Brain microvascular endothelial cell (primary cell): Measurements from ENCODE around the gene FBXL17.

Source experiments
- DNase-seq: peaks from one replicate; pipeline ENCODE4 v3.0.0-alpha.2; 2020
- H3K27ac ChIP-seq: fragments of 250-450 bp; sonication (Bioruptor Pico); 2 replicates; pipeline ENCODE4 v1.5.1; 2020; ENCODE audit warnings: mild to moderate bottlenecking, moderate library complexity
- H3K27me3 ChIP-seq: fragments of 250-450 bp; sonication (Bioruptor Pico); replicated peaks from 2 replicates; pipeline ENCODE4 v1.5.1; 2020; ENCODE audit warnings: mild to moderate bottlenecking
- H3K36me3 ChIP-seq: fragments of 250-450 bp; sonication (Bioruptor Pico); replicated peaks from 2 replicates; pipeline ENCODE4 v1.5.1; 2020; ENCODE audit warnings: mild to moderate bottlenecking
- H3K4me3 ChIP-seq: 2 replicates; pipeline ENCODE4 v1.5.1; 2011; ENCODE audit warnings: low read depth, mild to moderate bottlenecking, control low read depth, low read length, moderate library complexity
- in situ Hi-C: cut with HindIII; loops from 2 replicates; pipeline ENCODE4 v1.10.0; 2017; ENCODE audit warnings: low sequenced_read_pairs, low pct_ligation_motif_present
- TF ChIP-seq, protein P1 (sequence below): IDR thresholded peaks from 2 replicates; pipeline ENCODE4 v1.5.1; 2011; ENCODE audit warnings: low read depth, mild to moderate bottlenecking, moderate library complexity, low read length, control low read depth, inconsistent platforms; ENCODE audit errors: missing control alignments

FBXL17 gene

DNA sequence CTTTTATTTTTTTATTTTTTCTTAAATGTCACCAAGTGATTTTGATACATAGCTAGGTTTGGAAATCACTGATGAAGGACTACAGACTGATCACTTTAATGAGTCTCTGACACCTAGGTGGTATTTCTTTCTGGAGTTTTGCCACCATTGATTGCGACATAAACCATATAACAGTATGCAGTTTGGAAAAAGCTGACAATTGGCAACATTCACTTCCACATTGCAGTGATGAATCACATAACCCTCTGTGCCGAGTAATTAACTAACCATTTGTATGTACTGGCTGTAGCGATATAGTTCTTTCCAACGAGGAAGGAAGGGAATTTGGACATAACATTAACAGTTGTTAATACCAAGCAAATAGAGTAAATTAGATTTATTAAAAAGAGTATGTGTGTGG is 488.3 kb downstream of the FBXL17 start:
- Histone ChIP-seq H3K27me3 (no peaks in the 10 kb centered on the region), H3K27ac (no peak overlapping the region), H3K36me3 (no peaks in the 10 kb centered on the region), H3K4me3 (no peak overlapping the region)
- in situ Hi-C loops: no loop called here
- DNase-seq: no peak
- TF ChIP-seq, protein P1, sequence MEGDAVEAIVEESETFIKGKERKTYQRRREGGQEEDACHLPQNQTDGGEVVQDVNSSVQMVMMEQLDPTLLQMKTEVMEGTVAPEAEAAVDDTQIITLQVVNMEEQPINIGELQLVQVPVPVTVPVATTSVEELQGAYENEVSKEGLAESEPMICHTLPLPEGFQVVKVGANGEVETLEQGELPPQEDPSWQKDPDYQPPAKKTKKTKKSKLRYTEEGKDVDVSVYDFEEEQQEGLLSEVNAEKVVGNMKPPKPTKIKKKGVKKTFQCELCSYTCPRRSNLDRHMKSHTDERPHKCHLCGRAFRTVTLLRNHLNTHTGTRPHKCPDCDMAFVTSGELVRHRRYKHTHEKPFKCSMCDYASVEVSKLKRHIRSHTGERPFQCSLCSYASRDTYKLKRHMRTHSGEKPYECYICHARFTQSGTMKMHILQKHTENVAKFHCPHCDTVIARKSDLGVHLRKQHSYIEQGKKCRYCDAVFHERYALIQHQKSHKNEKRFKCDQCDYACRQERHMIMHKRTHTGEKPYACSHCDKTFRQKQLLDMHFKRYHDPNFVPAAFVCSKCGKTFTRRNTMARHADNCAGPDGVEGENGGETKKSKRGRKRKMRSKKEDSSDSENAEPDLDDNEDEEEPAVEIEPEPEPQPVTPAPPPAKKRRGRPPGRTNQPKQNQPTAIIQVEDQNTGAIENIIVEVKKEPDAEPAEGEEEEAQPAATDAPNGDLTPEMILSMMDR: no peak

DNA sequence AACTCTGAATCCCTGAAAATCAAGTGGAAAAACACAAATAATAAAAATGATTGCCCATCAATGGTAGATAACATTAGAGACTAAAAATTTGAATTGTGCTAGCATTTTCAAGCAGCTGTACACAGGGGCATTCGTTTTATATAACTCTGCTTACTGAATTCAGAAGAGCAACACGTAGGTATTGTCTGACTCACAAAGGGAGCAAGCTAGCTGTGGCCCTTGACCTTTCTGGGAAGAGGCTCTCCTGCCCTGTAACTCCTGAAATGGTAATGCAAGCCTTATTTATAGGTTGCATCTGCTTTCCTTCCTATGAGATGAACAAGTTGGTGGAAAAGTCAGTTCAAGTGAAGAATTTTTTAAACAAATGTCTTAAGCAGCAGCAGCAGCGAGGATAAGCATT is 492.5 kb downstream of the FBXL17 start:
- Histone ChIP-seq H3K27me3 (no peaks in the 10 kb centered on the region), H3K4me3 (no peak overlapping the region), H3K36me3 (no peaks in the 10 kb centered on the region), H3K27ac (no peak overlapping the region)
- TF ChIP-seq, protein P1: no peak
- no peak for DNase-seq
- in situ Hi-C loops: no loop called here

DNA sequence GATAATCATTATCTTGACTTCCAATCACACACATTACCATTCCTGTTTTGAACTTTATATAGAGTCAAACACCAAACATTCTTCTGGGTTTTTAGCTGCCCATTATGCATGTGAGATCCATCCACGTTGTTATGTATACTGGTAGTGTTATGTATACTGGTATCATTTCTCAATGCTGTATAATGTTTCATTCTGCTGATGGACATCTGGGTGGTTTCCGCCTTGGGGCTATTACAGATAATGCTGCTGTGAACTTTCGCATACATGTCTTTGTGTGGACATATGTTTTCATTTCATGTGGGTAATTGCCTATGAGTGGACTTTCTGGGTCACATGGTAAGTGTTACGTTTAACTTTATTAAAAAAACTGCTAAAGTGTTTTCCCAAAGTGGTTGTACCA is 493.4 kb downstream of the FBXL17 start:
- Histone ChIP-seq H3K27me3 (no peaks in the 10 kb centered on the region), H3K27ac (no peak overlapping the region), H3K4me3 (no peak overlapping the region), H3K36me3 (no peaks in the 10 kb centered on the region)
- in situ Hi-C loops: no loop called here
- DNase-seq: no peak
- TF ChIP-seq, protein P1: no peak

DNA sequence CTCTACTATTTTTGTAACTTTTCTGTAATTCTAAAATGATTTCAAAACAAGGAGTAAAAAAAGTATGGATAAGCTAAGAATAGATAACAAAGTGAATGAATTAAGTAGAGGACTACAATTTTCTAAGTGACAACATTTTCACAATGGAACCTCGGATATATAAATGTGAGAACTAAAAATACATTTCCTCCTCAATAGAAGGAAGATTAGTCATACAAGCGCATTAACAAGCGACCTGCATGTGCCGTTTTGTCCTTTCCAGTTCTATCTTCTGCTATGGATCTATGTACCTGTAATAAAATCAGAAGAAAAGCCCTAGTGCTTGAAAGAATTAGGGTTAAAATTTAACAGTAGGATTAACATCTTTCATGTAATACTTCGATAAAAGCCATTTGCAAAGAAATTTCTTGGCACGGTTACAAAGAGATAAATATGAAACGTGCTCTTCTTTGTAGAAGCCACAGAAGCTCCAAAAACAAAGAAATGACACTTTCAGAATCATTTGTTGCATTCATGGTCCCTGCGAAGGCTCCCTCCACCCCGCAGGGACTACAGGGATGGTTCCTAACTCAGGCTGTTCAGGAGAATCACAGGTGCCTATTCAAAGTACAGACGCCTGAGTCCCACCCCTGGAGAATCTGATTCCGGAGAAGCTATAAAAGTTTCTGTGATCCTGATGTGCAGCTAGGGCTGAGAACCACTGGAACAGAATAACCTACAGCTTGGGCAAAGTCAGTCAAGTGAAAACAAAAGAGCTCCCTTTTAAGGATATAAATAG is 494.5 kb downstream of the FBXL17 start:
- Histone ChIP-seq H3K27me3 (no peaks in the 10 kb centered on the region), H3K4me3 (no peak overlapping the region), H3K36me3 (no peaks in the 10 kb centered on the region), H3K27ac (no peak overlapping the region)
- DNase-seq: no peak
- in situ Hi-C loops: no loop called here
- TF ChIP-seq, protein P1: no peak

DNA sequence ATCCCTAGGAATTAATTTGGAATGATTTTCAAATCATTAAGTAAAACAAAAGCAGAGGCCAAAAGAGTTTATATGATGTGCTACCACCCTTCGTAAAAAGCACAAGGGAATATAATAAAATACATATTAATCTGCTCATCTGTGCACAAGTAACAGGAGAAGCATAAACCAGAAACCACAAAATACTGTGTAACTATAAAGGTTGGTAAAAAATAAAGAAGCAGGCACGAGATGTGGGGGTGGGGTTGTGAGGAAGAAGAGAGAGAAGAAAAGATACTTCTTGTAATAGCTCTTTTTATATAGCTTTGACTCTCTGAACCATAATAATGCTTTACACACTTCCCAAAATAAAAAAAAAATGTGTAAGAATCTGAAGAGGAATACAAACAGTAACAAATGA is 496.3 kb downstream of the FBXL17 start:
- TF ChIP-seq, protein P1: no peak
- no peaks in the 10 kb centered on the region for H3K36me3 ChIP-seq
- in situ Hi-C loops: no loop called here
- no peak for DNase-seq
- no peak overlapping the region for H3K4me3 ChIP-seq
- no peak overlapping the region for H3K27ac ChIP-seq
- no peaks in the 10 kb centered on the region for H3K27me3 ChIP-seq

DNA sequence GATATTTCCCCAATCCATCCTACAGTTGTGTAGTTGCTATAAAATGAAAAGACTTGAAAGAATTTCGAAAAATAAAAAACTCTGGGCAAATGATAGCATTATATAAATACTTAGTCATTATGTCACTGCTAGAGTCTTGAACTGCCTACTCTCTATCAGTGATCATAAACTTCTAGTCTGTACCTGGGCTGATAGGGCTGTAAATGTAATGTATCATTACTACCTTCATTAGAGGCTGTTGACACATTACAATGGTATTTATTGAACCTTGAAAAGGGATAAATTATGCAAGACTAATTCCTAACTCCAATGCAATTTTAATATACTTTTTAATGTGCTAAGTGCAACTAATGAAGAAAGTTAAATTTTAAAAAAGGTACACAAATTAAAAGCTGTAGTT is 497.0 kb downstream of the FBXL17 start:
- H3K4me3 ChIP-seq: no peak overlapping the region
- TF ChIP-seq, protein P1: no peak

More for the DNA sequence above, 497.0 kb downstream of the FBXL17 start:
- in situ Hi-C loops: no loop called here
- H3K27me3 ChIP-seq: no peaks in the 10 kb centered on the region
- H3K27ac ChIP-seq: no peak overlapping the region
- H3K36me3 ChIP-seq: no peaks in the 10 kb centered on the region
- DNase-seq: no peak
